HG03025 (cell line): ENCODE results near the gene TTC28.

ENCODE experiments used
- ATAC-seq: cut with Tn5 transposase; IDR thresholded peaks from one replicate; pipeline ENCODE4 v1.9.1; 2021; ENCODE audit warnings: mild to moderate bottlenecking, moderate library complexity; ENCODE audit not compliant: unreplicated experiment, low FRiP score

TTC28 gene

DNA sequence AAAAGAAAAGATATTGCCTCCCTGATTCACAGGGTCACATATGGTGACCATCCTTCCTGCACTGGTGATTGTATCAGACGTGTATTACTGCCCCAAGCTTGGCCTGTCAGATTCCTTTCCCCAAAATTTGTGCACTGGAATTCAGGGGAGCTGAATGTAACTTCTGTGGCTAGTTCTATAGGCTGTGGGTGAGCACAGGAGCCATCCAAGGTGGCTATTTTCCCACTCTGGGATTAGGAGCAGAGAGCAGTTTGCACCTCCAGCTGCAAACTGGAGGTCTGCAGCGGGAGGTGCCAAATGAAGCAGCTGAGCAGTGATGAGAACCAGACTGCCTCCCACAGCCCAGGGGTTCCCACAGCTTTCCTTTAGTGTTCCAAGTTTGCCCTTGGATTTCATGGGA is 636.4 kb downstream of the TTC28 start:
- ATAC-seq, result no peak

- no peak for ATAC-seq
Measured at GRCh38 chr22:28034760-28035401, 644.8 kb downstream of the TTC28 start.

- ATAC-seq, result no peak
Measured at GRCh38 chr22:28034145-28034759, 645.4 kb downstream of the TTC28 start.

GRCh38 chr22:28032861-28033260 is 646.8 kb downstream of the TTC28 start:
- ATAC-seq, result no peak

DNA sequence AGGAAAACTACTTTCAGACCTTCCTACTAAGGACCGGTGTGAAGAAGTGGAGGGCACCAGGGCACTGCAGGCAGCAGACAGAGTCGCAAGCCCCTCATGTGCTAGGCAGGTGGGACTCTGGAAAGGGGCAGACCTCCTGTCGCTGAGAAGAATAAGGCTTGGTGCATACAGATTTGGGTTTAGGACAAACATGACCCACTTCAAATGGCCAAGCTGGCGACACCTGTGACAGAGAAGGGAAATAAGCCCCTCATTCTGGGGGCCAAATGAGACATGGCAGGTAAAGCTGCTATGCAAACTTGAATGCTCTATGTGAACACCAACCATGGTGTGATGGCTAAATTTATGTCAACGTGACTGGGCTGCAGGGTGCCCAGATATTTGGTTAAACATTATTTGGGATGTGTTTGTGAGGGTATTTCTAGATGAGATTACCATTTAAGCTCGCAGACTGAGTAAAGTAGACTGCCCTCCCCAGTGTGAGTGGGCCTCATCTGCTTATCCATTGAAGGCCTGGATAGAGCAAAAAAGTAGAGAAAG is 648.2 kb downstream of the TTC28 start:
- no peak for ATAC-seq

DNA sequence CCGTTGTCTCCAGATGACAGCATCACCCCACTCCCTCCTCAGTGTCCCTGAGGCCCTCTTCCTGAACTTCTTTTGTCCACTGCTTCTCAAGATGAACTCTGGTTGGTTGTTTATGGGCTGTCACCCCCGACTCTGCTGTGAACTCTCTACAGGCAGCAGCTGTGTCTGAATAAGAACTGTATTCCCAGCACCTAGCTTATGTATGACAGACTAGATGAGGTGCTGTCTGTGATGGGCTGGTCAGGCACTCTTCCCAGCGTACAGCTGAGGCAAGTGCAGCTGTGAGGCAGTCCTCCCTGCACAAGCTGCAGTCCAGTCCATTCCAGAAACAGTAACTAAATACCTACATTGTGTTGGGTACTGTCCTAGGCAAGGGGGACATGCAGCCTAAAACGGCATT is 649.2 kb downstream of the TTC28 start:
- ATAC-seq, result no peak

- no peak for ATAC-seq
Measured at GRCh38 chr22:28029956-28030355, 649.7 kb downstream of the TTC28 start.

- no peak for ATAC-seq
Measured at GRCh38 chr22:28029201-28029948, 650.3 kb downstream of the TTC28 start.

GRCh38 chr22:28027453-28028448 is 651.9 kb downstream of the TTC28 start:
- ATAC-seq, result no peak

DNA sequence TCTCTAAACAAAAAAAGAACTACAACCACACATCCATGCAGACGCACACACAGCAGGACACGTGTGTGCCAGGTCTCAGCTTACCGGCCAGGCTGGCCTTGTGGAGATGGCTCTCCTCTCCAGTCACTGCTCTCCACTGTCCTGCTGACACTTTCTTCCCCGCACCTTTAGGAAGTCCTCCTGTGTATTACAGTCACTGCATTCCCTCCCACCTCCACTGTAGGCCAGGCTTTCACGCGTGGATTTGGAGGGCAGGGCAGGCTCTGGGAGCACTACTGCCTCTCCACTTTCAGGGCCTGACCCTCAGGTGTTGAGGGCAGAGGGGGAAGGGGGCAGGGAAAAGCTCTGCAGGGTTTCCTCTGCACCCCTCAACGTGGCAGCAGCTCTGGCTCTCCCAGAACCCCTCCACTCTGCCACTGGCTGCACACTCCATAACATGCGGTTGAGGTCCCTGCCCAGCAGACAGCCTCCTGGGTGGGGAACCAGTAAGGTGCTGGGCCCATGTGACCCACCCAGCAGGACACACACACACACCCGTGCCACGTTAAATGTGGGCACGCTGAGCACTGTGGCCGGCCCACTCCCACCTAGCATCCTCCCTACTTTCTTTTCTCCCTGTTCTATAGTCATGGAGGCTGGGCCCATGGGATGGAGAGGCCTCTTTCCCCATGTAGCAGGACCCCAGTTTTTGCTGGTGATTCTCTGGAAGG is 653.6 kb downstream of the TTC28 start:
- no peak for ATAC-seq

DNA sequence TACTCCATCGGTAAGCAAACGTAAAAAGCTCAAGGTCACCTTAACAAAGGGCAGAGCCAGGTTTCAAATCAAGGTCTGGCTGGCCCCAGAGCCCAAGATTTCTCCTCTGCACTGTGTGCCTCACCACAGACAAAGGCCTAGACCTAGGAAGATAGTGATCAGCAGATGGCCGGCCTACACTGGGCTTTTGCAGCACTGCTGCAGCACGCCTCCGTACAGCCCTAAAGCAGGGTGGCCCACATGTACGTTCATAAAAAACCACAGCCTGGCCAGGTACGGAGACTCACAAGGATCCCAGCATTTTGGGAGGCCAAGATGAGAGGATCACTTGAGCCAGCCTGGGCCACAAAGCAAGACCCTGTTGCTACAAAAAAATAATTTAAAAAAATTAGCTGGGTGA is 654.3 kb downstream of the TTC28 start:
- ATAC-seq, result no peak

DNA sequence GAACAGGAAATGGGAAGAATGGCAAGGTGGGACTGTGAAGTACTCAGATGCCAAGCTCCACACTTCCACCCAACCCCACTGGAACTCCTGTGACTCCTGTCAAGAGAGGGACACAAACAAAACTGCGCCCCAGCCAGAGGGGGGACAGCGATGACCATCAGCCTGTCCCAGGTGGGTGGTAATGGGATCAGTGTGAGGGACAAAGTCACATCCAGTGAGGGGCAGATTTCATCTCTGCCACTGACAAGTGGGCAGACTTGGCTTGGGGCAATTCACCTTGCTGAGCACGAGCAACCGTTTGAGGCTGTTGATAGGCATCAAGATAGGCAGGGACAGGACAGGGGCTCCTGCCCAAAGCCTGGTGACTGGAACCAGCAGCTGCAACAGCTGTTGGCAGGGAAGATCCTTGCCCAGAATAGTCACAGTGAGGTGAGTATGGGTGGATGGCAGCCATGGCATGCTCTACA is 655.2 kb downstream of the TTC28 start:
- ATAC-seq, result no peak

DNA sequence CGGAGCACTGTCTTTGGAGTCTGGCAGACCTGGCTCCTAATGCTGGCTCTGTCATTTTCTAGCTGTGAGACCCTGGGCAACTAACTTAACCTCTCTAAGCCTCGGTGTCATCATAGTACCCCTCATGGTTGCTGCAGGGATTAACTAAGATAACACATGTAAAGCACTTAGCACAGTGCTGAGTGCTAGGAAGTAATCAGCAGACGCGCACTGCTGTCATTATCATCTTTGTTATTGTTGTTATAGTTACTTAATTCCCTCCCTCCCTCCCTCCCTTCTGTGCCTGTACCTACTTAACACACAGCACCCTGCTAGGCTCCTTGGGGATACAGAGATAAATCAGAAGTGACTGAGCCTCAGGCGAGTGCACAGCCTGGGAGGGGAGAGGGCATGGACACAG is 655.9 kb downstream of the TTC28 start:
- ATAC-seq, result no peak

- no peak for ATAC-seq
Measured at GRCh38 chr22:28023036-28023435, 656.6 kb downstream of the TTC28 start.

DNA sequence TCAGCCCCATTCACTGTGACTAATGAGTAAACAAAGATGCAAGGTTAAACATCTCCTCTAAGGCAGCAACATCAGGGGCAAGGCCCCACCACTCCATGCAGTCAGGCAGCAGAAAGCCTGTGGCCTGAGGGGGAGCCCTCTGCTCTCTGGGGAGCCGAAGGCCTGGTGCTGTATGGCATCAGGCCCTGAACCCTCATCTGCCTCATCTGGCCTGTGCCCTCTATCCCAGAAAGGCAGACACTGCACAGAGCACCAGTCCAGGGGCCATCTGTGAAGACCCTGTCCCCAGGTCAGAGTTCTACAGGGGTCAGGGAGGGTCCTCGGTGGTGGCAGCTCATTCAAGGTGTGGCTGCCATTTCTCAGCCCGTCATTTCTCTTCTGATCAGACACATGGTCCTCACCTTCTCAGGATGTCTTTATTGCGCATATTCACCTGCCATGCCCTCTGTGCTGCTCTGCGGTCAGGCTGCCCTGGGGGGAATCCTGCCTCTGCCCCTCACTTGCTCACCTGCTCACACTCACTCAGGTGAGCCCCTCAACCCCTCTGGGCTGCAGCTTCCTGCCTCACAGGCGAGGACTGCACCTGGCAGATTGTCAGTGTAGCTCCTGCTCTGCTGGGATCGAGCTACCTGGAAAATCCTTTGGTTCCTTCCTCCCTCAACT is 657.5 kb downstream of the TTC28 start:
- ATAC-seq, result no peak

GRCh38 chr22:28021116-28021997 is 658.3 kb downstream of the TTC28 start:
- ATAC-seq, result no peak

DNA sequence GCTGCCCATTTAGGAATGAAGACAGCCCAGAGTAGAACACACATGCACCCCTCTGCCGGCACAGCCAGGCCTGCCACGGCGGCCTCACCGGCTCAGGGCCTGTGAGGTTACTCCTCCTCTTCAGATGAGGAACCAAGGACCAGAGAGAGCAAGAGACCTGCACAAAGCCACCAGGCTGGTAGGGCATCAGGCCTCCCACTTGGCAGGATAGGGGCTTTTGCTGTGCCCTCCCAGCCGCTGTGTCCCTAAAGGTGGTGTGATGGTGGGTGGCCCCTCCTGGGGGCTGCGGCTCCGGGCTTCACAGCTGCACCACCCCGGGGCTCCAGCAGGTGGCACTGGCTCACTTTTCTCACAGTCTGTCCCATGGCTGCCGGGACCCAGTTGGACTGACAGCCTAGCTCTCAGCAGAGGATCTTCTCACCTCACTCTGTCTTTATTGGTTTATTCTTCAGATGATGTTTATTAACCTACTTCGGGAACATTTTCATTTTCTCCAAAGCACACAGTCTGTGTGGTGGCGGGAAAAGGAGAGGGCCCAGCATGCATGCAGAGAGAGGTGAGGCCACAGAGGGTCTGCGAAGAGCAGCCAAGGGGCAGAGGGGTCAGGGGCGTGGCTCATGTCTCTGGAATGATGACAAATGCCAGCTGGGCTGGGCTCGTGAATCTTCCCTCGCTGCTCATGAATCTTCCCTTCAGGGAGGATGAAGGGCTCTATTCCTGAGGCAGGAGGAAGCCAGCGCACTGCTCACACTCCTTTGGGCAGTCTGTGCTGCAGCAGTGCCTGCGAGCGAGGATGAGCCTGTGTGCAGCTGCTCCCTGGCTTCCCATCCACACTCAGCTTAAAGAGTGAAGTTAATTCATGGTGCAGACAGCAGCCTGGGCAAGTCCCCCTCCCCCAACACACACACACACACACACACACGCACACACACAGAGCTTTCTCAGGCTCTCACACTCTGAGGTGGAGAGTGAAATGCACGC is 659.5 kb downstream of the TTC28 start:
- no peak for ATAC-seq
